ENCODE results near the gene UQCC2. TPM values are rescaled to one million over a fixed set of nuclear protein-coding genes. Genes with fewer than 3 reads are reported as not detected.

The UQCC2 gene
- total and polyA plus RNA-seq, 2 donors (not counting 1 experiment from before 2014, with no cell fraction given) = 13.2 to 16.6 TPM

GRCh38 chr6:33692760-33693158 lies 18.7 kb downstream of the UQCC2 start:
- Histone ChIP-seq H3K27me3 (replicated peaks in 1 of 4; ENCODE audit: control extremely low read depth in 1 of 4, control insufficient read depth in 3 of 4, insufficient read depth in 4 of 4, low read length in 3 of 4) (no peaks in the 10 kb centered on the region), H3K9ac (ENCODE audit: low read length) (peak overlapping the region; percentile 17), H3K27ac (ENCODE audit: low read length in 2 of 2) (peak overlapping the region; percentile 88 to 91), H3K9me3 (ENCODE audit: control extremely low read depth in 1 of 3, control insufficient read depth in 2 of 3, insufficient read depth in 1 of 3, low read length in 2 of 3) (no peaks in the 10 kb centered on the region), H3K4me2 (replicated peaks; ENCODE audit: low read depth, low read length, poor library complexity, severe bottlenecking) (peak overlapping the region; percentile 82), H3K36me3 (replicated peaks in 1 of 2; ENCODE audit: control extremely low read depth in 1 of 2, control insufficient read depth in 1 of 2, extremely low read depth in 1 of 2, insufficient read depth in 2 of 2, low read length in 1 of 2) (peaks cover 0 to 46% of the 10 kb centered on the region in 2 experiments), H2AFZ (ENCODE audit: insufficient read depth, low read depth, low read length, poor library complexity, severe bottlenecking) (peak overlapping the region; percentile 47), H4K20me1 (ENCODE audit: control insufficient read depth, insufficient read depth, low read length, poor library complexity, severe bottlenecking) (no peaks in the 10 kb centered on the region), H3K4me1 (ENCODE audit: control insufficient read depth in 2 of 2, insufficient read depth in 2 of 2, low read length in 2 of 2) (peaks cover 56 to 61% of the 10 kb centered on the region in 2 donors), H3K4me3 (ENCODE audit: control extremely low read depth in 1 of 5, extremely low read depth in 1 of 5, insufficient read depth in 1 of 5, low read depth in 2 of 5, low read length in 4 of 5) (no peak overlapping the region), H3K79me2 (ENCODE audit: control insufficient read depth, insufficient read depth, low read length) (no peaks in the 10 kb centered on the region)
- Mint-ChIP-seq H3K27ac (peak overlapping the region; percentile 99), H3K9me3 (ENCODE audit: insufficient read depth) (no peaks in the 10 kb centered on the region), H3K4me3 (peak overlapping the region; percentile 73), H3K4me1 (peaks cover 54% of the 10 kb centered on the region), H3K27me3 (no peaks in the 10 kb centered on the region)
- intact Hi-C loops (cut with micrococcal nuclease) = no loop called here
- TF ChIP-seq CTCF (IDR thresholded peaks at IDR 0.05) (no peak), EZH2 (IDR thresholded peaks at IDR 0.05; ENCODE audit: borderline replicate concordance, insufficient read depth, low read depth, low read length, poor library complexity, severe bottlenecking) (no peak)
- CTCF ChIA-PET = interaction anchor here (0.6 to 3.5 kb wide), 8 partner anchors 8 to 1064 kb away, joined by 3 to 15 read pairs (median 6); partner anchors contain the start of gene ITPR3
- DNase-seq = peak; percentile 85
- peak; percentile 71 for ATAC-seq (ENCODE audit: low read depth)
- WGBS (ENCODE audit: insufficient coverage) = 1% methylated on average over 10 of the region's 10 CpGs
- POLR2A ChIA-PET = interaction anchor here (0.6 kb wide), 1 partner anchor 435 kb away, joined by 8 read pairs; no protein-coding TSS in a partner anchor

GRCh38 chr6:33692078-33692759 lies 19.3 kb downstream of the UQCC2 start:
- no peak for ATAC-seq (ENCODE audit: low read depth)
- intact Hi-C loops (cut with micrococcal nuclease) = no loop called here
- Mint-ChIP-seq H3K9me3 (ENCODE audit: insufficient read depth) (no peaks in the 10 kb centered on the region), H3K4me1 (peaks cover 48% of the 10 kb centered on the region), H3K27me3 (no peaks in the 10 kb centered on the region), H3K4me3 (peak overlapping the region; percentile 73), H3K27ac (peak overlapping the region; percentile 99)
- H3K4me2 ChIP-seq (replicated peaks; ENCODE audit: low read depth, low read length, poor library complexity, severe bottlenecking) = peak overlapping the region; percentile 82
- ChIA-PET POLR2A (interaction anchor here (0.6 kb wide), 2 partner anchors 374 to 434 kb away, joined by 4 to 8 read pairs; no protein-coding TSS in a partner anchor), CTCF (interaction anchor here (0.6 to 3.9 kb wide), 7 partner anchors 9 to 1064 kb away, joined by 4 to 23 read pairs (median 9); no protein-coding TSS in a partner anchor)
- DNase-seq = no peak
- H3K9me3 ChIP-seq (ENCODE audit: control extremely low read depth in 1 of 3, control insufficient read depth in 2 of 3, insufficient read depth in 1 of 3, low read length in 2 of 3) = no peaks in the 10 kb centered on the region
- H3K27ac ChIP-seq (ENCODE audit: low read length in 2 of 2) = peak overlapping the region; percentile 88 to 91
- H3K36me3 ChIP-seq (replicated peaks in 1 of 2; ENCODE audit: control extremely low read depth in 1 of 2, control insufficient read depth in 1 of 2, extremely low read depth in 1 of 2, insufficient read depth in 2 of 2, low read length in 1 of 2) = peaks cover 0 to 51% of the 10 kb centered on the region in 2 experiments
- H2AFZ ChIP-seq (ENCODE audit: insufficient read depth, low read depth, low read length, poor library complexity, severe bottlenecking) = peak overlapping the region; percentile 47
- no peak overlapping the region for H3K4me3 ChIP-seq (ENCODE audit: control extremely low read depth in 1 of 5, extremely low read depth in 1 of 5, insufficient read depth in 1 of 5, low read depth in 2 of 5, low read length in 4 of 5)
- no peak overlapping the region for H3K9ac ChIP-seq (ENCODE audit: low read length)
- H4K20me1 ChIP-seq (ENCODE audit: control insufficient read depth, insufficient read depth, low read length, poor library complexity, severe bottlenecking) = no peaks in the 10 kb centered on the region
- no peaks in the 10 kb centered on the region for H3K79me2 ChIP-seq (ENCODE audit: control insufficient read depth, insufficient read depth, low read length)
- H3K27me3 ChIP-seq (replicated peaks in 1 of 4; ENCODE audit: control extremely low read depth in 1 of 4, control insufficient read depth in 3 of 4, insufficient read depth in 4 of 4, low read length in 3 of 4) = no peaks in the 10 kb centered on the region
- TF ChIP-seq CTCF (IDR thresholded peaks at IDR 0.05) (no peak), EZH2 (IDR thresholded peaks at IDR 0.05; ENCODE audit: borderline replicate concordance, insufficient read depth, low read depth, low read length, poor library complexity, severe bottlenecking) (no peak)
- peaks cover 51 to 55% of the 10 kb centered on the region in 2 donors for H3K4me1 ChIP-seq (ENCODE audit: control insufficient read depth in 2 of 2, insufficient read depth in 2 of 2, low read length in 2 of 2)
- 87% methylated on average over 11 of the region's 12 CpGs for WGBS (ENCODE audit: insufficient coverage)

All from B cell (primary cell).